ENCODE measurements around the gene HYDIN. TPM values are rescaled to one million over a fixed set of nuclear protein-coding genes. Genes with fewer than 3 reads are reported as not detected.
A peak's percentile ranks its signal among the peaks of the same experiment; 100 is the strongest.
"Not testable (repeated sequence)": the region's sequence is repeated elsewhere in the genome, so short reads cannot be mapped to it uniquely, and the experiment has no call there.

HYDIN gene
- total RNA-seq, 1 experiment from 2014 or later, result not detected

GRCh38 chr16:70936781-70937525 lies 293.6 kb downstream of the HYDIN start:
- H3K9ac ChIP-seq (ENCODE audit: low read length); RAD21 ChIA-PET (ENCODE audit: low non-redundant PET in 1 of 2, low total read pairs in 2 of 2, uncharacterized antibody in 2 of 2, unreplicated experiment in 2 of 2); DNase-seq (ENCODE audit: low read depth, low spot score); H3K36me3 ChIP-seq (ENCODE audit: control insufficient read depth in 1 of 2, insufficient read depth in 2 of 2, low read length in 2 of 2); intact Hi-C loops (cut with micrococcal nuclease); H2AFZ ChIP-seq (ENCODE audit: low read depth, low read length, poor library complexity, severe bottlenecking); H3K9me2 ChIP-seq (ENCODE audit: insufficient read depth); H3K9me3 ChIP-seq (ENCODE audit: control insufficient read depth in 1 of 2, insufficient read depth in 1 of 2, low read depth in 1 of 2, low read length in 2 of 2); BruUV-seq (replicated peaks); H3K4me1 ChIP-seq (ENCODE audit: control insufficient read depth in 1 of 2, insufficient read depth in 2 of 2, low read length in 2 of 2); H3K4me2 ChIP-seq (ENCODE audit: low read length); CTCF ChIA-PET; H3K4me3 ChIP-seq (replicated peaks in 1 of 2; ENCODE audit: low read depth in 1 of 2, low read length in 2 of 2); H4K20me1 ChIP-seq (ENCODE audit: insufficient read depth); H3K27me3 ChIP-seq (ENCODE audit: insufficient read depth, low read length); H3K27ac ChIP-seq (ENCODE audit: low read depth, low read length); H3K79me2 ChIP-seq (ENCODE audit: insufficient read depth, low read length); ATAC-seq; POLR2A ChIA-PET: not testable (repeated sequence)

- BruUV-seq (replicated peaks); H3K27me3 ChIP-seq (ENCODE audit: insufficient read depth, low read length); CTCF ChIA-PET; H3K4me2 ChIP-seq (ENCODE audit: low read length); POLR2A ChIA-PET; intact Hi-C loops (cut with micrococcal nuclease); H4K20me1 ChIP-seq (ENCODE audit: insufficient read depth); H3K79me2 ChIP-seq (ENCODE audit: insufficient read depth, low read length); DNase-seq (ENCODE audit: low read depth, low spot score); RAD21 ChIA-PET (ENCODE audit: low non-redundant PET in 1 of 2, low total read pairs in 2 of 2, uncharacterized antibody in 2 of 2, unreplicated experiment in 2 of 2); H2AFZ ChIP-seq (ENCODE audit: low read depth, low read length, poor library complexity, severe bottlenecking); H3K27ac ChIP-seq (ENCODE audit: low read depth, low read length); H3K4me3 ChIP-seq (replicated peaks in 1 of 2; ENCODE audit: low read depth in 1 of 2, low read length in 2 of 2); H3K9ac ChIP-seq (ENCODE audit: low read length); H3K36me3 ChIP-seq (ENCODE audit: control insufficient read depth in 1 of 2, insufficient read depth in 2 of 2, low read length in 2 of 2); H3K9me2 ChIP-seq (ENCODE audit: insufficient read depth); H3K4me1 ChIP-seq (ENCODE audit: control insufficient read depth in 1 of 2, insufficient read depth in 2 of 2, low read length in 2 of 2); H3K9me3 ChIP-seq (ENCODE audit: control insufficient read depth in 1 of 2, insufficient read depth in 1 of 2, low read depth in 1 of 2, low read length in 2 of 2): not testable (repeated sequence)
- ATAC-seq, result peak; percentile 67
Observed at GRCh38 chr16:70935325-70935724, 295.2 kb downstream of the HYDIN start.

GRCh38 chr16:70933746-70934145 lies 296.8 kb downstream of the HYDIN start:
- H3K4me3 ChIP-seq (replicated peaks in 1 of 2; ENCODE audit: low read depth in 1 of 2, low read length in 2 of 2); H3K9me3 ChIP-seq (ENCODE audit: control insufficient read depth in 1 of 2, insufficient read depth in 1 of 2, low read depth in 1 of 2, low read length in 2 of 2); BruUV-seq (replicated peaks); intact Hi-C loops (cut with micrococcal nuclease); H3K4me2 ChIP-seq (ENCODE audit: low read length); H3K27ac ChIP-seq (ENCODE audit: low read depth, low read length); H3K79me2 ChIP-seq (ENCODE audit: insufficient read depth, low read length); H2AFZ ChIP-seq (ENCODE audit: low read depth, low read length, poor library complexity, severe bottlenecking); H3K9ac ChIP-seq (ENCODE audit: low read length); POLR2A ChIA-PET; H3K9me2 ChIP-seq (ENCODE audit: insufficient read depth); H3K4me1 ChIP-seq (ENCODE audit: control insufficient read depth in 1 of 2, insufficient read depth in 2 of 2, low read length in 2 of 2); ATAC-seq; H3K27me3 ChIP-seq (ENCODE audit: insufficient read depth, low read length); H4K20me1 ChIP-seq (ENCODE audit: insufficient read depth); CTCF ChIA-PET; RAD21 ChIA-PET (ENCODE audit: low non-redundant PET in 1 of 2, low total read pairs in 2 of 2, uncharacterized antibody in 2 of 2, unreplicated experiment in 2 of 2); DNase-seq (ENCODE audit: low read depth, low spot score); H3K36me3 ChIP-seq (ENCODE audit: control insufficient read depth in 1 of 2, insufficient read depth in 2 of 2, low read length in 2 of 2): not testable (repeated sequence)

GRCh38 chr16:70930757-70931156 lies 299.8 kb downstream of the HYDIN start:
- ATAC-seq; intact Hi-C loops (cut with micrococcal nuclease); H3K9me2 ChIP-seq (ENCODE audit: insufficient read depth); H3K4me3 ChIP-seq (replicated peaks in 1 of 2; ENCODE audit: low read depth in 1 of 2, low read length in 2 of 2); H3K4me2 ChIP-seq (ENCODE audit: low read length); POLR2A ChIA-PET; RAD21 ChIA-PET (ENCODE audit: low non-redundant PET in 1 of 2, low total read pairs in 2 of 2, uncharacterized antibody in 2 of 2, unreplicated experiment in 2 of 2); H2AFZ ChIP-seq (ENCODE audit: low read depth, low read length, poor library complexity, severe bottlenecking); CTCF ChIA-PET; H3K27me3 ChIP-seq (ENCODE audit: insufficient read depth, low read length); H3K27ac ChIP-seq (ENCODE audit: low read depth, low read length); H3K36me3 ChIP-seq (ENCODE audit: control insufficient read depth in 1 of 2, insufficient read depth in 2 of 2, low read length in 2 of 2); H4K20me1 ChIP-seq (ENCODE audit: insufficient read depth); H3K4me1 ChIP-seq (ENCODE audit: control insufficient read depth in 1 of 2, insufficient read depth in 2 of 2, low read length in 2 of 2); DNase-seq (ENCODE audit: low read depth, low spot score); H3K79me2 ChIP-seq (ENCODE audit: insufficient read depth, low read length); H3K9ac ChIP-seq (ENCODE audit: low read length); BruUV-seq (replicated peaks); H3K9me3 ChIP-seq (ENCODE audit: control insufficient read depth in 1 of 2, insufficient read depth in 1 of 2, low read depth in 1 of 2, low read length in 2 of 2): not testable (repeated sequence)
